Measurements from ENCODE around the gene ZDHHC4.
"Not testable (repeated sequence)": the region's sequence is repeated elsewhere in the genome, so short reads cannot be mapped to it uniquely, and the experiment has no call there.

ZDHHC4 gene

DNA sequence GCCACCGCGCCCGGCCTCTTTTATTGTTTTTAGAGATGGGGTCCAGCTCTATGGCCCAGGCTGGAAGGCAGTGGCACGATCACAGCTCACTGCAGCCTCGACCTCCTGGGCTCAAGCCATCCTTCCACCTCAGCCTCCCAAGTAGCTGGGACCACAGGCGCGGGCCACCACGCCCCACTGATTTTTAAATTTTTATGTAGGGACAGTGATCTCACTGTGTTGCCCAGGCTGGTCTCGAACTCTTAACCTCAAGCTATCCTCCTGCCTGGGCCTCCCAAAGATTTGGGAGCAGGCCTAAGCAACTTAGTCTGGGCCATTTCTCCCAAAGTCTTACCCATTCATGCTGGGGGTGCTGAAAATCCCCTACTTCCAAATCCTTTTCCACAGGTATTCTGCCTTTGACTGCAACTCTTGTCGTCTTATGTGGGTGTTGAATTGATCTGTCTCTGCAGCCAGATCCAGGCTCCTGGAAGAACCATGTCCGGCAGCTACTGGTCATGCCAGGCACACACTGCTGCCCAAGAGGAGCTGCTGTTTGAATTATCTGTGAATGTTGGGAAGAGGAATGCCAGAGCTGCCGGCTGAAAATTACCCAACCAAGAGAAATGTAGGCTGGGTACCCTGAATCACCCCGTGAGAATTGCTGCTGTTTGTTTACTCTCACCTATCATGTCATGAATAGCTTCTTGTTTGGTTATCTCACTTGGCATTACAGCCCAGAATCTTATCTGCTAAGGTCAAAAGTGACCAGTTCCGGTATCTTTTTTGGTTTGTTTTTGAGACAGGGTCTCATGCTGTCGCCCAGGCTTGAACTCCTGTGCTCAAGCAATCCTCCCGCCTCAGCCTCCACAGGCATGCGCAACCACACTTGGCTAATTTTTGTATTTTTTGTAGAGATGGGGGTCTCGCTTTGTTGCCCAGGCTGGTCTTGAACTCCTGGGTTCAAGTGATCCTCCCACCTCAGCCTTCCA is 1.1 kb downstream of the ZDHHC4 start:
- DNase-seq (ENCODE audit: insufficient read length, low spot score) = no peak

DNA sequence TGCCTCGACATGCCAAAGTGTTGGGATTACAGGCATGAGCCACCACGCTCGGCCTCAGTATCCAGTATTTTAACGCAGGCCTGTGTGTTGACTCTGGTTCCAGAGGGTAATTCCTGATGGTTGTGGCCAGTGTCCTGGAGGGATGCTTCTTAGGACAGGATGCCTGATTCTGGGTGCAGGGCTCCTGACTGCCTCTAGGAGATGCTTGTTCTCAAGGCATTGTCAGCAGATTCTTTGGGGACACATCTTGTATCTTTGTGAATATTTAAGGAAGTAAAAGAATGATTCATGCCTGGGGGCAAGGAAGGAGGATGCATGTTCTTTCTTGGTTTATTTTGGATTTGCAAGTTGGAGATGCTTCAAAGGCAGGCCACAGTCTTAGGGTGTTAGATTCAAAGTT is 2.2 kb downstream of the ZDHHC4 start:
- TF ChIP-seq, protein P1, sequence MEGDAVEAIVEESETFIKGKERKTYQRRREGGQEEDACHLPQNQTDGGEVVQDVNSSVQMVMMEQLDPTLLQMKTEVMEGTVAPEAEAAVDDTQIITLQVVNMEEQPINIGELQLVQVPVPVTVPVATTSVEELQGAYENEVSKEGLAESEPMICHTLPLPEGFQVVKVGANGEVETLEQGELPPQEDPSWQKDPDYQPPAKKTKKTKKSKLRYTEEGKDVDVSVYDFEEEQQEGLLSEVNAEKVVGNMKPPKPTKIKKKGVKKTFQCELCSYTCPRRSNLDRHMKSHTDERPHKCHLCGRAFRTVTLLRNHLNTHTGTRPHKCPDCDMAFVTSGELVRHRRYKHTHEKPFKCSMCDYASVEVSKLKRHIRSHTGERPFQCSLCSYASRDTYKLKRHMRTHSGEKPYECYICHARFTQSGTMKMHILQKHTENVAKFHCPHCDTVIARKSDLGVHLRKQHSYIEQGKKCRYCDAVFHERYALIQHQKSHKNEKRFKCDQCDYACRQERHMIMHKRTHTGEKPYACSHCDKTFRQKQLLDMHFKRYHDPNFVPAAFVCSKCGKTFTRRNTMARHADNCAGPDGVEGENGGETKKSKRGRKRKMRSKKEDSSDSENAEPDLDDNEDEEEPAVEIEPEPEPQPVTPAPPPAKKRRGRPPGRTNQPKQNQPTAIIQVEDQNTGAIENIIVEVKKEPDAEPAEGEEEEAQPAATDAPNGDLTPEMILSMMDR (IDR thresholded peaks at IDR 0.05; ENCODE audit: insufficient read depth, missing control alignments) = no peak
- no peak for DNase-seq (ENCODE audit: insufficient read length, low spot score)
- no peak for FAIRE-seq

More for the DNA sequence above, 1.1 kb downstream of the ZDHHC4 start:
- FAIRE-seq = no peak
- TF ChIP-seq, protein P1 (IDR thresholded peaks at IDR 0.05; ENCODE audit: insufficient read depth, missing control alignments) = no peak

- not testable (repeated sequence) for FAIRE-seq; DNase-seq (ENCODE audit: insufficient read length, low spot score)
Measured at GRCh38 chr7:6585746-6586432, 8.6 kb downstream of the ZDHHC4 start.

DNA sequence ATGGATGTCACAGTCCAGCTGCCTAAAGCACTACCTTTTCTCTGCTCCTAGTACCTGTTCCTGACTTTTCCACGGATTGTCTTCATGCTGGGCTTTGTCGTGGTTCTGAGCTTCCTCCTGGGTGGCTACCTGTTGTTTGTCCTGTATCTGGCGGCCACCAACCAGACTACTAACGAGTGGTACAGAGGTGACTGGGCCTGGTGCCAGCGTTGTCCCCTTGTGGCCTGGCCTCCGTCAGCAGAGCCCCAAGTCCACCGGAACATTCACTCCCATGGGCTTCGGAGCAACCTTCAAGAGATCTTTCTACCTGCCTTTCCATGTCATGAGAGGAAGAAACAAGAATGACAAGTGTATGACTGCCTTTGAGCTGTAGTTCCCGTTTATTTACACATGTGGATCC is 11.3 kb downstream of the ZDHHC4 start:
- TF ChIP-seq, protein P1 (IDR thresholded peaks at IDR 0.05; ENCODE audit: insufficient read depth, missing control alignments) = no peak
- FAIRE-seq = no peak
- DNase-seq (ENCODE audit: insufficient read length, low spot score) = no peak

- no peak for DNase-seq (ENCODE audit: insufficient read length, low spot score)
- FAIRE-seq = no peak
- TF ChIP-seq, protein P1 (IDR thresholded peaks at IDR 0.05; ENCODE audit: insufficient read depth, missing control alignments) = no peak
Measured at GRCh38 chr7:6589151-6589828, 12.0 kb downstream of the ZDHHC4 start.

DNA sequence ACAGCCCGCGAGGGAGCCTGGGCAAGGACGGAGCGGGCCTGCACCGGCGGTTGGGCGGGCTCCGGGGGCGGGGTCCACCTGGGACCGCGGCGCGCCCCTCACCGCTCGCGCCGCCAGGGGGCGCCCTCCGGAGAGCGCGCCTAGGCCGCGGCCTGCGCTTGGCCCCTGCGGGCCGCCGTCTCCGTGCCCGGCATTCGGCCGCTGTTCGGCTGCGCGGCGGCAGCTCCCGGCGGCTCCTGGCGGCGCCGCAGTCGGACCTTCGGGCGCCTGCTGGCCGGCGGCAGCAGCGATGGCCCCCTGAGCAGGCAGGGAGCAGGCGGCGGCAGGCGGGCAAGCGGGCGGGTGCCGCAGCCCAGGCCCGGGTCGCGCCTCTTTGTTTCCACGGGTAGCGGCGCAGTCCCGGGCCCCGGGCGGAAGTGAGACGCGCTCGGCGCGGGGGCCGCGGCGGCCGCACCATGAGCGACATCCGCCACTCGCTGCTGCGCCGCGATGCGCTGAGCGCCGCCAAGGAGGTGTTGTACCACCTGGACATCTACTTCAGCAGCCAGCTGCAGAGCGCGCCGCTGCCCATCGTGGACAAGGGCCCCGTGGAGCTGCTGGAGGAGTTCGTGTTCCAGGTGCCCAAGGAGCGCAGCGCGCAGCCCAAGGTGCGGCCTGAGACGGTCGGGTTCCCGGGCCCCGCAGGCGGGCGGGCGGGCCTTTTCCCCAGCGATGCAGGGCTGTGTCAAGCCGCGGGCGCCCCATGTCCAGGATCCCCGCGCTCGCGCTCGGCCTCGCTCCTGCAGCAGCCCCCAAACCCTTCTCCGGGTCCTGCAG is 12.8 kb downstream of the ZDHHC4 start, which contains the start of gene INTS15:
Gene INTS15, plus strand, starts transcription at position 193 of the 816 bp plus-strand sequence. Its CDS starts 263 bp downstream, at position 456.
- TF ChIP-seq, protein P1 (IDR thresholded peaks at IDR 0.05; ENCODE audit: insufficient read depth, missing control alignments) = peak; percentile 66
- FAIRE-seq = no peak
- DNase-seq (ENCODE audit: insufficient read length, low spot score) = peak; percentile 68
